ENCODE results near the gene CCDC57. TPM values are rescaled to one million over a fixed set of nuclear protein-coding genes. Genes with fewer than 3 reads are reported as not detected.

The CCDC57 gene
- total RNA-seq, 1 experiment from 2014 or later = 140 TPM

DNA sequence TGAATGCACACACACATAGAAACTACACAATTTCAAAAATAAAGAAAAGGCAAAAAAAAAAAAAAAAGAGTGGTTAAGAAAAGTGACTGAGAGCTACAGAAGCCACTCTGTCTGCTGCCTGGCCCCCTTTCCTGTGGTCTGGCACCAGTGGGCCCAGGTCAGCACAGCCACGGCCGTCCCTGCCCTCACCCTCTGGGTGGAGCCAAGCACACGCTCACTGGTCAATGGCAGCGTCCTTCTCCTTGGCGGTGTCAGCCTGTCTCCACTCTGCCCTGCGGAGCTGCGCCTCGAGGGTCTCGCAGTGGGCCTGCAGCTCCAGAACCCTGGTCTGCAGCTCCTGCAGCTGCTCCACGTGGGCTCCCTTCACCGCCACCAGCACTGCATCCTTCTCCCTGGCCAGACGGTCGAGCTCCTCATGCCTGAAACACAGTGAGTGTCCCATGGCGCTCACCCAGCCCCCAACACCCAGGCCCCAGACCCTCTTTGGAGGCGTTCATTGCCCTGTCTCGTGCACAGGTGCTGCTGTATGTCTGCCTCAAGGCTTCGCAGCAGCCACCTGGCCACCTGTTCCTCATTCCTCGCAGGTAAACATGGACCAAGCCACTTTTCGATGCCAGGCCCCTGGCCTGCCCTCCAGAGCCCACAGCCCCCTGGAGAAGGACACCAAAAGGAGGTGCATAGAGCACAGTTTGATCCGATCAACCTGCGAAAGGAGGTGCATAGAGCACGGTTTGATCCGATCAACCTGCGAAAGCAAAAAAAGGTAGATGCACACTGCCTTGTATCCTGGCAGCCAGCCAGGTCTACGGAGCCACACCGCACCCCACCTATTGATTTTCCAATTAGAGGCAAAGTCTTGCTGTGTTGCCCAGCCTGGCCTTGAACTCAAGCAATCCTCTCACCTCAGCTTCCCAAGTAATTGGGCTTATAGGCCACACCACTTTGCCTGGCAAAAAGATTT is 24.4 kb downstream of the CCDC57 start:
- BruUV-seq (replicated peaks) = no TSS peak
- POLR2A ChIA-PET (ENCODE audit: unreplicated experiment) = interaction anchor here (0.7 kb wide), 1 partner anchor 7 kb away, joined by 17 read pairs; no protein-coding TSS in a partner anchor
- H3K4me3 ChIP-seq = no peak overlapping the region

GRCh38 chr17:82187500-82187899 is 25.1 kb downstream of the CCDC57 start:
- H3K27me3 ChIP-seq (ENCODE audit: insufficient read depth, low read depth) = no peaks in the 10 kb centered on the region

More for the DNA sequence above, 24.4 kb downstream of the CCDC57 start:
- TF ChIP-seq CTCF (conservative IDR thresholded peaks at IDR 0.05) = no peak
- TF ChIP-seq EZH2 (IDR thresholded peaks at IDR 0.05; ENCODE audit: low read depth) = no peak
- no peak overlapping the region for H2AFZ ChIP-seq
- H3K79me2 ChIP-seq (ENCODE audit: low read depth) = no peaks in the 10 kb centered on the region
- H3K36me3 ChIP-seq (ENCODE audit: low read depth) = no peaks in the 10 kb centered on the region
- no peaks in the 10 kb centered on the region for H3K27me3 ChIP-seq (ENCODE audit: insufficient read depth, low read depth)
- intact Hi-C loops (cut with micrococcal nuclease; ENCODE audit: unreplicated experiment) = no loop called here
- no peaks in the 10 kb centered on the region for H3K4me1 ChIP-seq (replicated peaks; ENCODE audit: insufficient read depth)
- DNase-seq = no peak
- H3K9me3 ChIP-seq (ENCODE audit: insufficient read depth, low read depth) = no peaks in the 10 kb centered on the region
- H3K9me2 ChIP-seq (ENCODE audit: insufficient read depth) = no peaks in the 10 kb centered on the region
- H4K20me1 ChIP-seq (ENCODE audit: insufficient read depth) = no peaks in the 10 kb centered on the region
- H3K4me2 ChIP-seq = no peak overlapping the region
- no peak overlapping the region for H3K27ac ChIP-seq
- CTCF ChIA-PET = no interaction called here
- H3F3A ChIP-seq (ENCODE audit: insufficient read depth, low read depth) = no peaks in the 10 kb centered on the region

DNA sequence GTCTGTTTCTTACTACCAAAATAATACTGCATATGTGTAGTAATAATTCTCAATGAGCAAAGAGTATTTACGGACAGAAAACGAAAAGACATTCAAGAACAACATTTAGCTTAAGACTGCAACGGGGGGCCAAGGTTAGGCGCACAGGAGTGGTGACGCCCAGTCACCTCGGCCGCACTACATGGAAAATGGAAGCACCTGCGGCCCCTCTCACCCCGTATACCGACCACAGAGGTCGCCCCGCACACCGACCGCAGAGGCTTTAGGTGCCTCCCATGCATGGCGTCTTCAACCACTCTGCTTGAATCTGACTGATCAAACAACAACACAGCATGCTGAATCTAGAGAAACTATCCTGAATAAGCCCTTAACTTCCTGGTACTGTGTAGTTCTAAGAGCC is 26.4 kb downstream of the CCDC57 start:
- Histone ChIP-seq H3K4me1 (replicated peaks; ENCODE audit: insufficient read depth) (no peaks in the 10 kb centered on the region), H3K36me3 (ENCODE audit: low read depth) (no peaks in the 10 kb centered on the region), H3K27me3 (ENCODE audit: insufficient read depth, low read depth) (no peaks in the 10 kb centered on the region), H3F3A (ENCODE audit: insufficient read depth, low read depth) (no peaks in the 10 kb centered on the region), H3K9me2 (ENCODE audit: insufficient read depth) (no peaks in the 10 kb centered on the region), H3K79me2 (ENCODE audit: low read depth) (no peaks in the 10 kb centered on the region), H3K4me3 (no peak overlapping the region), H4K20me1 (ENCODE audit: insufficient read depth) (no peaks in the 10 kb centered on the region), H3K4me2 (no peak overlapping the region), H3K27ac (no peak overlapping the region), H2AFZ (no peak overlapping the region), H3K9me3 (ENCODE audit: insufficient read depth, low read depth) (no peaks in the 10 kb centered on the region)
- POLR2A ChIA-PET (ENCODE audit: unreplicated experiment) = interaction anchor here (0.6 kb wide), 1 partner anchor 543 kb away, joined by 4 read pairs; no protein-coding TSS in a partner anchor
- TF ChIP-seq CTCF (conservative IDR thresholded peaks at IDR 0.05) (no peak), EZH2 (IDR thresholded peaks at IDR 0.05; ENCODE audit: low read depth) (no peak)
- no peak for DNase-seq
- CTCF ChIA-PET = no interaction called here
- no TSS peak for BruUV-seq (replicated peaks)
- intact Hi-C loops (cut with micrococcal nuclease; ENCODE audit: unreplicated experiment) = no loop called here

More at GRCh38 chr17:82187500-82187899, 25.1 kb downstream of the CCDC57 start:
- no peak overlapping the region for H2AFZ ChIP-seq
- CTCF ChIA-PET = no interaction called here
- no peak overlapping the region for H3K27ac ChIP-seq
- H3K9me2 ChIP-seq (ENCODE audit: insufficient read depth) = no peaks in the 10 kb centered on the region
- no peaks in the 10 kb centered on the region for H3K9me3 ChIP-seq (ENCODE audit: insufficient read depth, low read depth)
- TF ChIP-seq EZH2 (IDR thresholded peaks at IDR 0.05; ENCODE audit: low read depth) = no peak
- TF ChIP-seq CTCF (conservative IDR thresholded peaks at IDR 0.05) = no peak
- H3K79me2 ChIP-seq (ENCODE audit: low read depth) = no peaks in the 10 kb centered on the region
- H3K36me3 ChIP-seq (ENCODE audit: low read depth) = no peaks in the 10 kb centered on the region
- H3K4me2 ChIP-seq = no peak overlapping the region
- no TSS peak for BruUV-seq (replicated peaks)
- POLR2A ChIA-PET (ENCODE audit: unreplicated experiment) = interaction anchor here (0.7 kb wide), 1 partner anchor 8 kb away, joined by 17 read pairs; no protein-coding TSS in a partner anchor
- H4K20me1 ChIP-seq (ENCODE audit: insufficient read depth) = no peaks in the 10 kb centered on the region
- H3K4me1 ChIP-seq (replicated peaks; ENCODE audit: insufficient read depth) = no peaks in the 10 kb centered on the region
- no peak for DNase-seq
- intact Hi-C loops (cut with micrococcal nuclease; ENCODE audit: unreplicated experiment) = no loop called here
- H3F3A ChIP-seq (ENCODE audit: insufficient read depth, low read depth) = no peaks in the 10 kb centered on the region
- H3K4me3 ChIP-seq = no peak overlapping the region

Data from PC-9 (cell line).